Measurements from ENCODE around the gene MYO15A.

MYO15A gene

DNA sequence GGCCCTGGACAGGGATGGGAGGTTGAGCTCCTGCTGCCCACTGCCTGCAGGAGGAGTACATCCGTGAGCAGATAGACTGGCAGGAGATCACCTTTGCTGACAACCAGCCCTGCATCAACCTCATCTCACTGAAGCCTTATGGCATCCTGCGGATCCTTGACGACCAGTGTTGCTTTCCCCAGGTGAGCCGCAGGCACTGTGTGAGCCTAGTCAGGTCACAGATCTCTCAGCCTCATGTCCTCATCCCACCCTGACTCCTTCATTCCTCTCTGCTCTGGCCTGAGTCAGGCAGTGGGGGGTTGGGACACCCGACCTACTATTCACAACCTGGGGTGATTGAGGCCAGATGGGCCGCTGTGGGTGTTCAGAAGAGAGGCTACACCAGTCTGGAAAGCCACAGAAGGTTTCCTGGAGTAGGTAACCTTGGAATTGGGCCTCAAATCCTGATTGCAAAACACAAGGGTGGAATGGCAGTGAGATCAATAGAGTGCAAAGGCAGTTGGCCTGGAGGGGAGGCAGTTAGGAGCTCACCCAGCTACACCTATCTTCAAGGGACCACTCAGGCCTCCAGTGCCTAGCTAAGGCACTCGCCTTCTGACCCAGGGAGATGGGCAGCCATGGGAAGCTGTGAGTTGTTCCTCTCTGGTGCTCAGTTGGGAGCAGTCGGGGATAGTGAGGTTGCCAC, 29.7 kb downstream of the MYO15A start:
- DNase-seq: no peak

- DNase-seq: no peak
Measured at GRCh38 chr17:18139092-18139491, 30.5 kb downstream of the MYO15A start.

- DNase-seq: no peak
Measured at GRCh38 chr17:18139498-18139897, 30.9 kb downstream of the MYO15A start.

GRCh38 chr17:18139949-18140348, 31.4 kb downstream of the MYO15A start:
- no peak for DNase-seq

GRCh38 chr17:18140648-18141047, 32.1 kb downstream of the MYO15A start:
- DNase-seq: no peak

DNA sequence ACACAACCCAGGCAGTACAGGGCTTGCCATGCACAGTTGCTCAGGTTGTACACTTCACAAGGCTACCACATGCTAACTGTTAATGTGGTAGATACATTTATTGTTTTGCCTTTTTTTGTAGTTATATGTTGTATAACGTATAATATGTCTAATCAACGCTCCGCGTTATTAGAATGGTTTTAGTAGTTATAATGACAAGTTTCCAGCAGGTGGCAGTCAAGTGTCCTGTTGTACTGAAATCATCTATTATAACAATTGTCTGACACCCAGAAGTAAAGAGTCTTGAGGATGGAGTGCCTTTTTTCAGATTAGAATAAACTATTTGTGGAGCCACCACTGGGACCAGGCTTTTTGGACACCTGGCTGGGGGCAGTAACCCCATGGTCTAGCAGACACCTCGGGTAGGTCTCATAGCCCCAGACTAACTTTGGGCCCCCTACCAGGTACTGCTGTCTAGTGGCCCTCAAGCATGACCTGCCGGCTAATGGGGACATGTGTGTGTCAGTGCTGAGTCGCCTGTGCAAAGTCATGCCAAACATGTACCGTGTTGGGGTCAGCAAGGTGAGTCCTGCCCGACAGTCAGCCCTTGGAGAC, 32.8 kb downstream of the MYO15A start:
- peak in 2 of 4 experiments; percentile 6 to 19 for DNase-seq

- DNase-seq: no peak
Measured at GRCh38 chr17:18142417-18142816, 33.9 kb downstream of the MYO15A start.

- no peak for DNase-seq
Measured at GRCh38 chr17:18143044-18143936, 34.7 kb downstream of the MYO15A start.

DNA sequence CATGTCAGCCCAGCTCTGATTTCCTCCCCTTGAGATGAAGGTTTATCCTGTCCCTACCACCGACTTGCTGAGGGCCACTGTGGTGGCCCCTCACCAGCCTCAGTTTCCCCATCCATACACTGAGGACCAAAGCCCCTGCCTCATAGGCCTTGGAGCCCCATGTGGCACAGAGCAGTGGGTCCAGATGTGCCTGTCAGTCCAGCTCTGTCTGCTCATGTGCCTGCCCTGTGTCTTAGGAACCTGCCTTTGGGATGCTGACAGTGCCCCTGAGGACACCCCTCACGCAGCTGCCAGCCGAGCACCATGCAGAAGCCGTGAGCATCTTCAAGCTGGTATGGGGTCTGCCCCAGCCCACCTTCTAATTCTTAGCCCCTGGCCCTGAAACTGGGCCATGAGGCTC, 35.7 kb downstream of the MYO15A start:
- DNase-seq: no peak

DNA sequence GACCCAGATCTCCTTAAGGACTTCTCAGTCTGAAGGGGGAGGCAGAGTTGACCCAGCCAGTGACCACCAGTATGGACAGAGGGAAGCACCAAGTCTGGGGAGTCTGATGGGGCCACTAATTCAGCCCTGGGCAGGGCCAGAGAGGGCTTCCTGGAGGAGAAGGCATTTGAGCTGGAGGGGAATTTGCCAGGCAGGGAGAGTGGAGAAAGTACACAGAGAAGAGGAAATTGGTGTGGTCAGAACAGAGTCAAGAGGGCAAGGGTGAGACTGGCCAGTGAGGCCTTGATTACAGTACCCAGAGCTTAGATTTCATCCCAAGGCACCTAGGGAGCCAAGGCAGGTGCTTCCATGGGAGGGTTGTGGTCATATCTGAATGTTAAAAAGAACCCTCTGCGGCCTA, 36.3 kb downstream of the MYO15A start:
- no peak for DNase-seq

DNA sequence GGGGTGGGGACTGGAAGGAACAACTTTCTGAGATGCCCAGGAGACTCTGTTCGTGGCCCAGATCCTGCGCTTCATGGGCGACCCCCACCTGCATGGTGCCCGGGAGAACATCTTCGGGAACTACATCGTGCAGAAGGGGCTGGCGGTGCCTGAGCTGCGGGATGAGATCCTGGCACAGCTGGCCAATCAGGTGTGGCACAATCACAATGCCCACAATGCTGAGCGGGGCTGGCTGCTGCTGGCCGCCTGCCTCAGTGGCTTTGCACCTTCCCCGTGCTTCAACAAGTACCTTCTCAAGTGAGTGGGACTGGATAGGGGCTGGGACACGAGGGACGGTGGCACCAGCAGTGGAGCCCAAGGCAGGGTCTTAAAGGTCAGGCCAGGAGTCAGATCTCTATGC, 37.3 kb downstream of the MYO15A start:
- no peak for DNase-seq

GRCh38 chr17:18146259-18146658, 37.7 kb downstream of the MYO15A start:
- DNase-seq: no peak

DNA sequence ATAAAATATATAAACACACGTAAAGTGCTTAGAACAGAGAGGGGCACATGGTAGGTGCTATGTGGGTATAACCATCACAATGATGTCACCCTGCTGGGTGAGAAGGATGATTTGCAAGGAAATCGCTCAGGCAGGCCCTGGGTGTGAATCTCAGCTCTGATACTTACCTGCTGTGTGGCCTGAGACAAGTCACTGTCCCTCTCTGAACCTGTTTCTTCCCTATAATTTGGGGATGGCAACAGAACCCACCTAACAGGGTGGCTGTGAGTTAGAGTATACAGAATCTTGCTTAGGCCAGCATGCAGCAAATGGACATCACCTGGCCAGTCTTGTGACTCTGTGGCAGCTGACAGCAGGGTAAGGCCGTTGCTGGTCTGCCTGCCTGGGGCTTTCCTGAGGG, 38.4 kb downstream of the MYO15A start:
- no peak for DNase-seq

DNA sequence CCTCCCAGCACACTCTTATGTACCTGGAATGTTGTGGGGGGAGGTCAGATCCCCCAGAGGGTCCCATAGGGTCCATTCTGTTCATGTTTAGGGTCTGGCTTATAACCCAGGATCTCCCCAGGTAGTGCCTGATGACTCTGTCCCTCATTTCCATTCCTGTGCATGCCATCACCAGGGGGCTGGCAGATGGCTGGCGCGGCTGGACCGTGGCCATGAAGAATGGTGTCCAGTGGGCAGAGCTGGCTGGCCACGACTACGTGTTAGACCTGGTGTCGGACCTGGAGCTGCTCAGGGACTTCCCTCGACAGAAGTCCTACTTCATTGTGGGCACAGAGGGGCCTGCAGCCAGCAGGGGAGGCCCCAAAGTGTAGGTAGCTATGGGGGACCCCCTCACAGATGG, 40.0 kb downstream of the MYO15A start:
- no peak for DNase-seq

DNA sequence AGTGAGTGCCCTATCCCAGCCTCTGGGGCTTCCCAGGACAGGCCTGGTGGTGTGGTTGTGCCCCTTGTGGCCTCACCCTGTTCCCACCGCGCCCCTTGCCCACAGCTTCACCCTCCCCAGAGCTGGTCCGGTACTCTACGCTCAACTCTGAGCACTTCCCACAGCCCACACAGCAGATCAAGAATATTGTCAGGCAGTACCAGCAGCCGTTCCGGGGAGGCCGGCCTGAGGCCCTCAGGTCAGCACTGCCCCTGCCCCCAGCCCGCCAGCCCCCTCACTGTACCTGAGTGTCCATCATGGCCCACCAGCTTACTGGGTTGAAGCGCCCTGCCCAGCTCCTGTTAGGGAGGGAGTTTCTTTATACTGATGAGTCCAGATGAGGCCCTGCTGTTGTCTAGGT, 42.7 kb downstream of the MYO15A start:
- DNase-seq: no peak

DNA sequence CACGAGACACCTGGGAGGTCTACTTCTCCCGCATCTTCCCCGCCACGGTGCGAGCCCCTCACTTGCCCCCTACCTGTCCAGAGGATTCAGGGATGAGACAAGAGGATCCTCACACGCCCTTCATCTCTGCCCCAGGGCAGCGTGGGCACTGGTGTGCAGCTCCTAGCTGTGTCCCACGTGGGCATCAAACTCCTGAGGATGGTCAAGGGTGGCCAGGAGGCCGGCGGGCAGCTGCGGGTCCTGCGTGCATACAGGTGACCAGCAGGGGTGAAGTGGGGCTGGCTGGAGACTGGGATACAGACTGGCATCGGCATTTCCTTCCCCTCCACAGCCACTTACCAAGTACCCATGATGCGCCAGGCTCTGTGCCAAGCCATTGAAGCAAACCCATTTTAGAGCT, 46.6 kb downstream of the MYO15A start:
- DNase-seq: no peak

DNA sequence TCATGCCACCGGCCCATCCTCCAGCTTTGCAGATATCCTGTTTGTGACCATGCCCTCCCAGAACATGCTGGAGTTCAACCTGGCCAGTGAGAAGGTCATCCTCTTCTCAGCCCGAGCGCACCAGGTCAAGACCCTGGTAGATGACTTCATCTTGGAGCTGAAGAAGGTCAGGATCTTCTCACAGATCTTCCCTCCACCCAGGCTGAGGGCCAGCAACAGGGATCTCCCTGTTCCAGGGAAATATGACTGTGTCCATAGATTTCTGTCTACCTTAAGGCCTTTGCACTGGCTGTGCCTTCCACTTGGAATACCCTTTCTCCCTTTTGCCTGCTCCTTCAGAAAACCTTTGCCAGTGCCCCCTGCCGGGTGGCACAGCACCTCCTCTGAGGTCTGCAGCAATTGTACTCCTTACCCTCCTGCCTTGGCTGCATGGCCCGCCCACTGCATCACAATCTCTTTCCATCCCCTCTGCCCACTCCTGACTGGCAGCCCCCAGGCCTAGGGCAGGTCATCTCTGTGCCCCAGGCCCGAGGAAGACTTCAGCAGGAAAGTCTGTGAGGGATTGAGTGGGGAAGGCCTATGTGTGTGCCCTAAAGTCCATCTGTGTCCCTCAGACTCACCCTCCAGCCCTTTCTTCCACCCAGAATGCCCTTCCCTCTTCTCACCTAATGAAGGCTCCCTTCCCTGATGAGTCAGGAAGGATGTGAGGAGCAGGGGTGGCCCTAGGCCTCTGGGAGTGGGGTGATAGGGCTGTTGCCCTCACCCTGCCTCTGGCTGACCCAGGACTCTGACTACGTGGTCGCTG, 47.8 kb downstream of the MYO15A start:
- DNase-seq: no peak

DNA sequence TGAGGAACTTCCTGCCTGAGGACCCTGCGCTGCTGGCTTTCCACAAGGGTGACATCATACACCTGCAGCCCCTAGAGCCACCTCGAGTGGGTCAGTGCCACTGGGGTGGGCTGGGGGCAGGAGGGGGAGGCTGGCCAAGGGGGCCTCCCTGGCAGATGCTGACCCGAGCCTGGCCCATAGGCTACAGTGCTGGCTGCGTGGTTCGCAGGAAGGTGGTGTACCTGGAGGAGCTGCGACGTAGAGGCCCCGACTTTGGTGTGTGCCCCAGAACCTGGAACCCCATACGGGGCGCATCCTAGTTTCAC, 48.4 kb downstream of the MYO15A start:
- DNase-seq: no peak

GRCh38 chr17:18157354-18157985, 48.9 kb downstream of the MYO15A start:
- no peak for DNase-seq

- peak; percentile 78 to 87 (median 83) for DNase-seq
Measured at GRCh38 chr17:18158022-18158600, 49.6 kb downstream of the MYO15A start.

- DNase-seq: no peak
Measured at GRCh38 chr17:18159551-18160120, 51.1 kb downstream of the MYO15A start.

All from activated CD4-positive, CD25-positive, alpha-beta regulatory T cell (primary cell).